Retinal pigment epithelial cell (primary cell): Measurements from ENCODE around the gene OSBPL7.

Source experiments
- DNase-seq: peaks from one replicate; pipeline ENCODE4 v3.0.0-alpha.2; 2010; ENCODE audit warnings: low read depth
- H3K4me3 ChIP-seq: 2 replicates; pipeline ENCODE4 v1.5.1; 2011; ENCODE audit warnings: mild to moderate bottlenecking, low read length, control low read depth, moderate library complexity
- TF ChIP-seq, protein P1 (sequence below): conservative IDR thresholded peaks from 2 replicates; pipeline ENCODE4 v1.5.1; 2011; ENCODE audit warnings: low read depth, low read length, control low read depth, inconsistent platforms

The OSBPL7 gene

DNA sequence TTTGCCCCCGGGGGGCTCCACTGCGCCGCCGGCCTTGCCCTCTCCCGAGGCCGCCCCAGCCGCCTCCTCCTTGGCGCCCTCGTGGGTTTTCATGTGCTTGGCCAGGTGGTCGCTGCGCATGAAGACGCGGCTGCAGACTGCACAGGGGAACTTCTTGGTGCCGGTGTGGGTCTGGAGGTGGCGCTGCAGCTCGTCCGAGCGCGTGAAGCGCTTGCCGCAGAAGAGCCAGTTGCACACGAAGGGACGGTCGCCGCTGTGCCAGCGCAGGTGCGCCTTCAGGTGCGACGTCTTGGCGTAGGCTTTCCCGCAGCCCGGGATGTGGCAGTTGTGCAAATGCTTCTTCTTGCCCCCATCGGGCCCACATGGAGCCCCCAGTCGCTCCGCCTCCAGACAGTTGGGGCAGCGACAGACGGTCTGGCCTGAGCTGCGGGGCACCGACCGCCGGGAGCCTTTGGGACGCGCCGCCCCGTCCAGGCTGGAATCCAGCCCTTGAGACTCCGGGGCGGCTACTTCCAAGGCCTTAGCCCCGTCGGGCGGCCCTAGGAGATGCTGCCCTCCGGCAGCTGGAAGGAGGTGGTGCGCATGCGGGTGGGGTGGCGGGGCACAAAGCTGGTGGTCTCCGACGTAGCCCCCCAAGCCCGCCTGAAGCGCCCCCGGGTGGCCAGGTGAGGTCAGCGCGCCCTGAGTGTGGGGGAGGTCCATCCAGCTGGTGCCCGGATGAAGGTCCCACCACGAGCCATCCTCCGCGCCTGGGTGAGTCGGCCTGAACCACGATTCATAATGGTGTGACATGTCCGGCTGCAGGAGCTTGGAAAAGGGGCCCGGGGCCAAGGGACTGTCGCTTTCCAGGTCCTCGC lies 26.0 kb upstream of the OSBPL7 start:
- no peak for DNase-seq
- TF ChIP-seq, protein P1, sequence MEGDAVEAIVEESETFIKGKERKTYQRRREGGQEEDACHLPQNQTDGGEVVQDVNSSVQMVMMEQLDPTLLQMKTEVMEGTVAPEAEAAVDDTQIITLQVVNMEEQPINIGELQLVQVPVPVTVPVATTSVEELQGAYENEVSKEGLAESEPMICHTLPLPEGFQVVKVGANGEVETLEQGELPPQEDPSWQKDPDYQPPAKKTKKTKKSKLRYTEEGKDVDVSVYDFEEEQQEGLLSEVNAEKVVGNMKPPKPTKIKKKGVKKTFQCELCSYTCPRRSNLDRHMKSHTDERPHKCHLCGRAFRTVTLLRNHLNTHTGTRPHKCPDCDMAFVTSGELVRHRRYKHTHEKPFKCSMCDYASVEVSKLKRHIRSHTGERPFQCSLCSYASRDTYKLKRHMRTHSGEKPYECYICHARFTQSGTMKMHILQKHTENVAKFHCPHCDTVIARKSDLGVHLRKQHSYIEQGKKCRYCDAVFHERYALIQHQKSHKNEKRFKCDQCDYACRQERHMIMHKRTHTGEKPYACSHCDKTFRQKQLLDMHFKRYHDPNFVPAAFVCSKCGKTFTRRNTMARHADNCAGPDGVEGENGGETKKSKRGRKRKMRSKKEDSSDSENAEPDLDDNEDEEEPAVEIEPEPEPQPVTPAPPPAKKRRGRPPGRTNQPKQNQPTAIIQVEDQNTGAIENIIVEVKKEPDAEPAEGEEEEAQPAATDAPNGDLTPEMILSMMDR, result peak; percentile 48
- H3K4me3 ChIP-seq, result no peak overlapping the region

DNA sequence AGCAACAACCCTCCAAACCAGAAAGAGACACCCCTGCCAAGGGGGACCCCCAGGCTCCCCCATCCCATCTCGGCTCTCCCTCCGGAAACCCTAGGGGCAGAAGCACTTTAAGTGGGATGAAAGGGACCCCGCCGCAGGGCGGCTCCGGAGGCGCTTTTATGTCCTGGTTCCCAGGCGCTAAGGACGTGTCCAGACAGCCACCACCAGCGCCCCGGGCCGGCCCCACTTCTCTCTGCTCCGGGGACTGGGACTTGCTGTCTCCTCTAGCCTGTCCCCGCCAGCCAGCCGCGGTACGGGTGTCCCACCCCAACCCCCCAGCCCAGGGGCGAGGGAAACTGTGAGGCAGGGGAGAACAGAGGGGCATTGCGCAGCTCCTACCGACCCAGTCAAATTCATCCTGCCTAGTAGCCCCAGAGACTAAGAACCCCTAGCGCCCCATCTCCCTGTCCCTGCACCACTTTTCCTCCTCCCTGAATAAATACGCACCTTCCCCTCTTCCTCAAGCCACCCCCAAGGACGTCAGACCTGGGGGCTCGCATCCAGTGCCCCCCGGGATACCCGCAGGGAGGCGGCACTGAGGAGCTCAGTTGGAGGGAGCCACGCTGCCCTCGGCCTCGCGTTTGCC lies 25.2 kb upstream of the OSBPL7 start:
- H3K4me3 ChIP-seq, result no peak overlapping the region
- no peak for DNase-seq
- TF ChIP-seq, protein P1, result no peak

DNA sequence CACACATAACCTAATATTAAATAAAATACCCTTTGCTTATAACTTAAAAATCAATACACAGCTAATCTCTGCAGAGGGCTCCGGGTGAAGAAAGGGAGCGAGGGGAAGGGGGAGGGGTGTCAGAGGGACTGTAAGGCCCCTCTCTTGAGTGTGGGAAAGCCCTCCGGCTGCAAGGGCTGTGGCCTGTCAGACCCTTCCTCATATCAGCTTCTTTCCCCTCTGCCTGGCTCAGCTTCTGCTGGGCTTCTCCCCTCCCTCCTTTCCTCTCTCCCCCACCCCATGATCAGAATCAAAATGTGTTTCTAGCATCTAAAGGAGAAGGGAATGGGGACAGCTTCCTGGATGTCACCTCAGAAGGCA lies 24.1 kb upstream of the OSBPL7 start:
- no peak overlapping the region for H3K4me3 ChIP-seq
- DNase-seq, result no peak
- TF ChIP-seq, protein P1, result no peak

DNA sequence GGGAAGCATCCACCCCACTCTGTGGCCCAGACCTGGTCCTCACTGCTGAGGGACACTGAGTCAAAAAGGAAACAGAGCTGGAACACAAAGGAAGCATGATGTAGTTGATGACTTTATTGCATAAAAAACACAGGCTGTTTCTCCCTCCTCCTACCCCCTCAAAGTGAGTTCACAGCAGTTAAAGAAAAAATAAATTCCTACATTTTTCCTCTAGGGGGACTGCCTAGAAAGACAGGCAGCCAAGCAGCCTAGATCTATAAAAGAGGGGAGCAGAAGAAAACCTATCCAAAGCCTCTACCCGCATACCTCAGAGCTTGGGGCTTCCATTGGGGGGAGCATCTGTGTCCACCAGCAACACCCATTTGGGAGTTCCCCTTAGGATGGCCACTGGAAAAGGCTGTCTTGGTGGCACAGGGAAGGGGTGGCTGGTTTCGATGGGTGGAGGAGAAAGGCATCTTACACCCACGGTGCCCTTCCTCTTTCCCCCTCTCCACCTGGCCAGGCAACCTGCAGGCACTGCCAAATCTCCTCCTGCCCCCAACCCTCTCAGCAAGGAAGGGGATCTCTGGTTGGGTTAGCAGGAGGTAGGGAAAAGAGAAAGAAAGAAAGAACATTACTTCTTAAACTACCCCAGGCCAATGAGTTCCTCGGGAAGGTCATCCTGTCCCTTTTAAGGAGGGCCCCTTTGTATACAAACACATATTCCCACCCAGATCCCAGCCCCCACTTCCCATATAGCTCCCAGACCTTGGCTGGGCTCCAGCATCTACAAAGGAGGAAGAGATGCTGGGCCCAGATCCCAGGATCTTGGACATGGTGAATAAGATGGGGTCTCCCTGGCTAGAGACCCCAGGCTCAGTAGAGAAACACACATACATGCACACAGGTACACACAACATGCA lies 23.5 kb upstream of the OSBPL7 start:
- TF ChIP-seq, protein P1, result peak; percentile 44
- H3K4me3 ChIP-seq, result no peak overlapping the region
- DNase-seq, result no peak

DNA sequence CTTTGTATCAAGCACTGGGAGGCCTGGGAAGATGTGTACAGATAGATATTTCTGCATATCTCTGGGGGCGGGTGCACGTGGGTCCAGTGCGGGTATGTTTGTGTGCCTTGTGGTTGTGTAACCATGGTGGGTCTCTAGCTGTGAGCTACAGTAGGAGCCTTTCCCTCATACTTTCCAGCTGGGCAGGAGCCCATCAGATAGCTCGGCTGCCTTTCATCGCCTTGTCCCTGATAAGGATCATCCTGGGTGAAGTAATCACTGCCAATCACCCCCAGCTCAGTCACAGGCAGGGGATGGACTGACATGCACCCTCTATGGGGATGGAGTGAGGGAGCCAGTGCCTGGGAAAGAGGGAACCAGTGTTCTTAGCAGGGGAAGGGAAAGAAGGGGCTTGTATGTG lies 22.6 kb upstream of the OSBPL7 start:
- DNase-seq, result no peak
- TF ChIP-seq, protein P1, result no peak
- H3K4me3 ChIP-seq, result no peak overlapping the region

DNA sequence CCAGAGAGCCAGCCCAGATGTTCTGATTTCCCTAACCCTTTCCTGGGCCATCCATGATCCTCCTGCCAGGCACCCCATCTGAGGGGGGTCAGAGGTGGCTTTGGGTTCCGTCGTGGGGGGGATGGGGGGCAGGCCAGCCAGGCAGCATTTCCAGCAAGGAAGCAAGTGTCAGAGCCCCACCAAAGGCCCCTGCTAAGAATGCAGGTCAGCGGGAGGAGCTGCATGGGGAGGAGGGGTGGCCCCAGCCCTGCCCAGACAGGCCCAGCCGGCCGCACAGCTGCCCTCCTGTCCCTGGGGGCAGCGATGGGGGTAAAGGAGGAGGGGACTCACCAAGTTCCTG lies 21.8 kb upstream of the OSBPL7 start:
- no peak for DNase-seq
- TF ChIP-seq, protein P1, result no peak
- no peak overlapping the region for H3K4me3 ChIP-seq
